Endothelial cell (in vitro differentiated cells): ENCODE results near the gene FUS. TPM values are rescaled to one million over a fixed set of nuclear protein-coding genes. Genes with fewer than 3 reads are reported as not detected.
"Not testable (repeated sequence)": the region's sequence is repeated elsewhere in the genome, so short reads cannot be mapped to it uniquely, and the experiment has no call there.

Source experiments
- DNase-seq: peaks from one replicate; pipeline ENCODE4 v3.0.0; 2021; ENCODE audit warnings: low spot score
- H3K27ac Mint-ChIP-seq: one replicate; pipeline ENCODE4 v1.8.0; 2021; ENCODE audit warnings: mixed read lengths, inconsistent platforms; ENCODE audit not compliant: unreplicated experiment
- H3K27me3 Mint-ChIP-seq: one replicate; pipeline ENCODE4 v1.8.0; 2021; ENCODE audit warnings: mild to moderate bottlenecking, moderate library complexity, mixed read lengths, inconsistent platforms; ENCODE audit not compliant: unreplicated experiment
- H3K36me3 Mint-ChIP-seq: one replicate; pipeline ENCODE4 v1.8.0; 2021; ENCODE audit warnings: mild to moderate bottlenecking, low read depth, mixed read lengths, inconsistent platforms; ENCODE audit not compliant: unreplicated experiment
- H3K4me1 Mint-ChIP-seq: one replicate; pipeline ENCODE4 v1.8.0; 2021; ENCODE audit warnings: mild to moderate bottlenecking, mixed read lengths, inconsistent platforms; ENCODE audit not compliant: unreplicated experiment
- H3K4me3 Mint-ChIP-seq: one replicate; pipeline ENCODE4 v1.8.0; 2021; ENCODE audit warnings: mild to moderate bottlenecking, mixed read lengths, inconsistent platforms; ENCODE audit not compliant: unreplicated experiment
- H3K9me3 Mint-ChIP-seq: one replicate; pipeline ENCODE4 v1.8.0; 2021; ENCODE audit warnings: mixed read lengths, inconsistent platforms; ENCODE audit not compliant: unreplicated experiment
- total RNA-seq: library from RNA; stranded (reverse); fragmentation: NEBNext Ultra II Directional; extraction: Animal tissue kit (Norgen Biotek cat#: 25700); gene quantifications from one replicate; pipeline ENCODE4 v1.2.1, GENCODE V29; 2021; ENCODE audit not compliant: unreplicated experiment
- TF ChIP-seq, protein P1 (sequence below): fragments of 200-600 bp; sonication (generic); IDR thresholded peaks from one replicate; pipeline ENCODE4 v1.5.0; 2021; ENCODE audit warnings: antibody characterized with exemption; ENCODE audit not compliant: unreplicated experiment

Gene FUS
- total RNA-seq, 1 donor from 2014 or later = 590 TPM

DNA sequence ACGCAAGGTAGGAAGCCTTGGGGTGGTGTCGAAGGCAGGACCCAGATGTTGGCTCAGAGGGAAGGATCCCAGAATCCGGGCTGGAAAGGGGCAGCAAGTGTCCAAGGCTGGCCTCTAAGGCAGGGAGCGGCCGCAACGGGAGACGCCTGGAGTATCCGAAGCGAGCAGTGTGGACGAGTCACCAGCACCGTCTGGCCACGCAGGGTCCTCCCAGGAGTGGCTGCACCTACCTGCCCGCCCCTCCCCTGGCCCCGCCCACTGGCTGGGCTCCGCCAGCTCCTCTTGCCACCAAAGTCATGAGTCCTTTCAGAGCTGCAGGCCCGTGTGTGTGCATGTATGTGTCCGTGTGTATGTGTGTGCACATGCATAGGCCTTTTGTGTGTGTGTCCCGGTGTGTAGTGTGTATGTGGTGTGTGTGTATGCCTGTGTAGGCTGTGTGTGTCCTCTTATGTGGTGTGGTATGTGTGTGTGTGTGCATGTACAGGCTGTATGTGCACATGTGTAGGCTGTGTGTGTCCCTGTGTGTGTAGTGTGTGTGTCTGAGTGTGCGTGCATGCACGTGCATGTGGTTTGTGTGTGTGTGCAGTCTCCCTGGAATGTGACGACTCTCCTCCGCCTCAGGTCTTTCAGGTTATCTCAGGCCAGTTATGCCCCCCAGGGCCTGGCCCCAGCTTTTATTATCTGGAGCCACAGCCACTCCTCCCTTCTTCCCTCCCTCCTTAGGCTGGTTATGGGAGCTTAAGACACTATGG is 44.2 kb upstream of the FUS start, which contains the start of gene PRSS8:
TSS of gene PRSS8 (minus strand) at position 193 of the 752 bp plus-strand sequence. CDS start 229 bp downstream, outside the sequence.
- peak within 1 kb of the TSS; percentile 55 for H3K27ac Mint-ChIP-seq

DNA sequence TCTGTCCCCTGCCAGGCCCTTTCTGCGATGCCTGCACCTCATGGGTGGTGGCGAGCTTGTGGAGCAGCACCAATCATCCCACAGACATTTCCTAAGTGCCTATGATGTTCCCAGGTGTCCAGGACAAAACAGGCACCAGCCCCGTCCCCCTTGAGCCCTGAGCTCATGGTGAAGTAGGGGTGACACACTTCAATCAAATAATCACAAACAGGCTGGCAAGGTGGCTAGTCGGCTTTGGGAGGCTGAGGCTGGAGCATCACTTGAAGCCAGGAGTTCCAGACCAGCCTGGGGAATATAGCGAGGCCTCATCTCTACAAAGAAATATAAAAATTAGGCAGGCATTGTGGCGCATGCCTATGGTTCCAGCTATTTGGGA is 43.7 kb upstream of the FUS start:
- Mint-ChIP-seq H3K4me1 (peaks cover 12% of the 10 kb centered on the region), H3K9me3 (no peaks in the 10 kb centered on the region), H3K4me3 (peak overlapping the region; percentile 54), H3K27me3 (peaks cover 17% of the 10 kb centered on the region), H3K36me3 (peaks cover 12% of the 10 kb centered on the region), H3K27ac (no peak overlapping the region)
- TF ChIP-seq, protein P1, sequence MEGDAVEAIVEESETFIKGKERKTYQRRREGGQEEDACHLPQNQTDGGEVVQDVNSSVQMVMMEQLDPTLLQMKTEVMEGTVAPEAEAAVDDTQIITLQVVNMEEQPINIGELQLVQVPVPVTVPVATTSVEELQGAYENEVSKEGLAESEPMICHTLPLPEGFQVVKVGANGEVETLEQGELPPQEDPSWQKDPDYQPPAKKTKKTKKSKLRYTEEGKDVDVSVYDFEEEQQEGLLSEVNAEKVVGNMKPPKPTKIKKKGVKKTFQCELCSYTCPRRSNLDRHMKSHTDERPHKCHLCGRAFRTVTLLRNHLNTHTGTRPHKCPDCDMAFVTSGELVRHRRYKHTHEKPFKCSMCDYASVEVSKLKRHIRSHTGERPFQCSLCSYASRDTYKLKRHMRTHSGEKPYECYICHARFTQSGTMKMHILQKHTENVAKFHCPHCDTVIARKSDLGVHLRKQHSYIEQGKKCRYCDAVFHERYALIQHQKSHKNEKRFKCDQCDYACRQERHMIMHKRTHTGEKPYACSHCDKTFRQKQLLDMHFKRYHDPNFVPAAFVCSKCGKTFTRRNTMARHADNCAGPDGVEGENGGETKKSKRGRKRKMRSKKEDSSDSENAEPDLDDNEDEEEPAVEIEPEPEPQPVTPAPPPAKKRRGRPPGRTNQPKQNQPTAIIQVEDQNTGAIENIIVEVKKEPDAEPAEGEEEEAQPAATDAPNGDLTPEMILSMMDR = no peak
- DNase-seq = no peak

More for the DNA sequence above, 44.2 kb upstream of the FUS start, which contains the start of gene PRSS8:
- Mint-ChIP-seq H3K4me1 (peaks cover 12% of the 10 kb centered on the region), H3K4me3 (peak within 1 kb of the TSS; percentile 54), H3K27me3 (peaks cover 17% of the 10 kb centered on the region), H3K36me3 (peaks cover 16% of the 10 kb centered on the region), H3K9me3 (no peaks in the 10 kb centered on the region)
- DNase-seq = no peak
- TF ChIP-seq, protein P1 = no peak

DNA sequence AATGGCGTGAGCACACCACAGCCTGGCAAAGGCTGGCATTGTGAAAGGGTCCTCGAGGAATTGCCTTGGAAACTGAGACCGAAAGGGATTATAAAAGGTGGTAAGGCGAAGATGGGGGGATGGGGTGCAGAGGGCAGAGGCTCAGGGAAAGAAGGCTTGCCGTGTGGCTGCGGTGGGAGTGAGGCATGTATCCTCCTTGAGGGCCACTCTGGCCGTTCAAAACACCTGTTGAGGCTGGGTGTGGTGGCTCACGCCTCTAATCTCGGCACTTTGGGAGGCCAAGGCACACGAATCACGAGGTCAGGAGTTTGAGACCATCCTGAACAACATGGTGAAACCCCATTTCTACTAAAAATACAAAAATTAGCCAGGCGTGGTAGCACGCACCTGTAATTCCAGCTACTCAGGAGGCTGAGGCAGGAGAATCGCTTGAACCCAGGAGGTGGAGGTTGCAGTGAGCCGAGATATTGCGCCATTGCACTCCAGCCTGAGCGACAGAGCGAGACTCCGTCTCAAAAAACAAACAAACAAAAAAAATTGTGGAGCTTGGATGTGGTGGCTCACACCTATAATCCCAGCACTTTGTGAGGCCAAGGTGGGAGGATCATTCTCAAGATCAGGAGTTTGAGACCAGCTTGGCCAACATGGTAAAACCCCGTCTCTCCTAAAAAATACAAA is 43.0 kb upstream of the FUS start:
- H3K9me3 Mint-ChIP-seq, H3K27ac Mint-ChIP-seq, DNase-seq, H3K4me3 Mint-ChIP-seq: not testable (repeated sequence)
- Mint-ChIP-seq H3K4me1 (peaks cover 12% of the 10 kb centered on the region), H3K36me3 (peaks cover 11% of the 10 kb centered on the region), H3K27me3 (peaks cover 17% of the 10 kb centered on the region)

DNA sequence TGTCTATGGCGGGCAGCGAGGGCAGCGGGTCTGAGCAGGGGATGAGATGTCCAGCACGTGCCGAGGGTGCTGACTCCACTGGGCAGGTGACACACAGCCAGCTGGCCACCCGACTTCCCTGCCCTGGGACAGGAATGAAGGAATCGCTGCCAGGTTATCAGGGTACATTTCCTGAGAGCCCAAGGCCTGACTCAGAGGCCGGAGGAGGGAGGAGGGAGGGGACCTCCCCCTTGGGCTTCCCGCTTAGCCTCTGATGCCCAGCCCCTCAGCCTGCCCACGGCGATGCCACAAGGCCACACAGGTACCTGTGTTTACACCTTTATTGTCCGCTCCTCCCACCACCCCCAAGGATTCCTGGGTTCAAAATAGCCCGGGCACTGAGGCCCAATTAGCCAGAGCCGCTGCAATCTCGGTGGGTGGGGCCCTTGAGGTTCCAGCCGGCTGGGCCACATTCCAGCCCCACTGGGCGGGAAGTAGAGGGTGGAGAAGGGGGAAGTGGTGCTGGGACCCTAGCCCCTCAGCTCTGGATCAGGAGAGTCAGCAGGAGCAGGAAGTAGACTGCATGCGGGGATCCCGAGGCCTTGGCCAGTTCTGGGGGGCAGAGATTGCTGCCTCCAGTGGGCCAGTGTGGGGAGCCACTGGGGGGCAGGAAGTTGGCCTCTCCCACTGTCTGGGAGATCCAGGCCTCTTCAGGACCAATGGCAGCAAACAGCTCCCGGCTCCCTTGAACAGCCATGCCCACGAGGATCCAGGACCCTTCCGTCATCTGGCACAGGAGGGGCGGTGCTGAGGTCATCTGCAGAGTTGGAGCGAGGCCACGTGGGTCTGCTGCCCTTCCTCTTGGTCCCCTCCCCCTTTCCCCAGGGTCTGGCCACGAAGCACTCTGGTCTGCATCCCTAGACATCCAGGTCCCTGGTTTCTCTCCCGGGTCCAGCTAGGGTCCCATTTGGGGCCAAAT is 41.0 kb upstream of the FUS start:
- no peak for DNase-seq
- Mint-ChIP-seq H3K27ac (no peak overlapping the region), H3K36me3 (peaks cover 6% of the 10 kb centered on the region), H3K4me3 (no peak overlapping the region), H3K4me1 (peaks cover 10% of the 10 kb centered on the region), H3K9me3 (no peaks in the 10 kb centered on the region), H3K27me3 (peaks cover 18% of the 10 kb centered on the region)
- TF ChIP-seq, protein P1 = no peak

DNA sequence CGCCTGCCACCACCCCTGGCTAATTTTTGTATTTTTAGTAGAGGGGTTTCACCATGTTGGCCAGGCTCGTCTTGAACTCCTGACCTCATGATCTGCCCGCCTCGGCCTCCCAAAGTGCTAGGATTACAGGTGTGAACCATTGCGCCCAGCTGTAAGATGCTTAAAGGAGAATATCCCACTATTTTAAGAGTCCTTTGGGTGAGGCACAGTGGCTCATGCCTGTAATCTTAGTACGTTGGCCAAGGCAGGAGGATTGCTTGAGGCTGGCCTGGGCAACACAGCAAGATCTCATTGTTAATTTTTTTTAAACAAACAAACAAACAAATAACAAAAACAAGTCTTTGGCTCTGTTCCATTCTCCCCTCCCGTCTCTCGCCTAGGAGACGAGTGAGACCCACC is 38.9 kb upstream of the FUS start:
- peaks cover 14% of the 10 kb centered on the region for H3K27me3 Mint-ChIP-seq
- not testable (repeated sequence) for H3K27ac Mint-ChIP-seq, H3K4me3 Mint-ChIP-seq, H3K4me1 Mint-ChIP-seq, H3K9me3 Mint-ChIP-seq, DNase-seq, H3K36me3 Mint-ChIP-seq
